Stimulated activated CD8-positive, alpha-beta memory T cell treated with anti-CD3 and anti-CD28 coated beads, Interleukin-7, amount 100 ng/mL, for 4 hours (primary cell): ENCODE measurements around the gene AFF3.

Experiments used
- DNase-seq, 2 donors: peaks; one replicate each; pipeline ENCODE4 v3.0.0-alpha.2; 2020; ENCODE audit warnings: low read depth in 2 of 2

Gene AFF3

DNA sequence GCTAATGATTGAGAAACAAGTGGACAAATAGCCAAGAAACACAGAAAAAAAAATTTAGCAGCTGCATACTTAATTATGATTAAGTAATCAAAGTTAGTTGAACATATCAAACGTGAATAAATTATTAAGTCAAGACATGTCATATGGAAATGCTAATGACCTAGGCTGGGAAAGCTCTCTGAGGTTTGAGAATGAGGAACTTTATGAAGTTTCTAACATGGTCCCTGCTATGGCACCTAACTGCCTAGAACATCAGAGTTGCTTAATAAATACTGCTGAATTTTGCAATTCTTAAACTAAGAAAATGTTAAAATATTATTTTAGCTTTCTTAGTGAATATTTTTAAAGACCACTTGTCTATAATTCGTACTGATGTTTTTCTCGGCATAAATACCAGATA lies 99.8 kb downstream of the AFF3 start:
- DNase-seq, result no peak

DNA sequence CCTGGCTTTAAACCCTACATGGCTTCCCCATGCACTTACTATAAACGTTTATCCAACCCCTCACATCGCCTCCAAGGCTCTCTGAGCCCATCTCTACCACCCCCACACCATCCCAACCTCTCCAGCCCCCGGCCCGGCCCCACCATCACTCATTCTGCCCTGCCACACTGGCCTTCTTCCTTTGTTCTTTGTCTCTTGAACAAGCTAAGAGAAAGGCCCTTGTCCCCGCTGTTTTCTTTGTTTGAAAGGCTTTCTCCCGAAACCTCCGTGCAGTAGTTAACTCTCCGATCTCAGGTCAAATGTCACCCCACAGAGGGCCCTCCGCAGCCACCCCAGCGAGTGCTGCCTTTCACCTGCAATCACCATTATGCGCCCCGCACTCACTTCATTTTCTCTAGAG lies 100.4 kb downstream of the AFF3 start:
- no peak for DNase-seq

DNA sequence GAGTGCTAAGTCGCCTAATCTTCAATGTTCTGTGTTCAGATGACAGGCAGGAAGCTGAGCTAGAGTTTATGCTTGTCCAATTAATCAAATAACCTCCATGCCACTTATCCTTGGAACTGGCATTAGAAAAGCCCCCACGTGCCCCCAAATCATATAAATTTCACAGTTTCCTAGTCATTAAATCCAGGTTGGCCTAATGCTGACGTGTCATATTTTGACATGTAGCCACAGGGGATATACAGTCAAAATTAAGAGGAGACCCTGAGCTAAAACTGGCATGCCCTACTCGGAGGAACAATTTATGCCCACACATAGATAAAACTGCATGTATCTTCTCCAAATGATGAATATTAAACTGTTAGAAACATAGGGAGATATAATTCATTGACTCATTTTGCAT lies 101.0 kb downstream of the AFF3 start:
- no peak for DNase-seq

DNA sequence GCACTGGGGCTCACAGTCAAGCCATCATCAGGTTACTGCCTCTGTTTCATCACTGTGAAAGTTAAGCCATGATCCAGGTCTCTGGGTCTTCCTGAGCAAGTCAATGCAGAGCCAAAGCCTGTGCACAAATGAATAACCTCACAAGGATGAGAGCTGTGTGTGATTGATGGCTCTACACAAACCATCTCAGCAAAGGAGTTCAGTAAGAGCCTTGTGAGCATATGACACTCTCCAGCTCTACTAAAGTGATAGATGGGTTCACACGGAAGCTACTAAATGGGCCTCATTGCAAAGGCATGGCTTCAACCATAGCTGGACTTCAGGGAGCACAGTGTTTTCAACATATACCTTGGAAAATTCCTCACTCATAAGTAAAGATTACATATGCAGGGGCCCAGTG lies 101.5 kb downstream of the AFF3 start:
- DNase-seq, result no peak

DNA sequence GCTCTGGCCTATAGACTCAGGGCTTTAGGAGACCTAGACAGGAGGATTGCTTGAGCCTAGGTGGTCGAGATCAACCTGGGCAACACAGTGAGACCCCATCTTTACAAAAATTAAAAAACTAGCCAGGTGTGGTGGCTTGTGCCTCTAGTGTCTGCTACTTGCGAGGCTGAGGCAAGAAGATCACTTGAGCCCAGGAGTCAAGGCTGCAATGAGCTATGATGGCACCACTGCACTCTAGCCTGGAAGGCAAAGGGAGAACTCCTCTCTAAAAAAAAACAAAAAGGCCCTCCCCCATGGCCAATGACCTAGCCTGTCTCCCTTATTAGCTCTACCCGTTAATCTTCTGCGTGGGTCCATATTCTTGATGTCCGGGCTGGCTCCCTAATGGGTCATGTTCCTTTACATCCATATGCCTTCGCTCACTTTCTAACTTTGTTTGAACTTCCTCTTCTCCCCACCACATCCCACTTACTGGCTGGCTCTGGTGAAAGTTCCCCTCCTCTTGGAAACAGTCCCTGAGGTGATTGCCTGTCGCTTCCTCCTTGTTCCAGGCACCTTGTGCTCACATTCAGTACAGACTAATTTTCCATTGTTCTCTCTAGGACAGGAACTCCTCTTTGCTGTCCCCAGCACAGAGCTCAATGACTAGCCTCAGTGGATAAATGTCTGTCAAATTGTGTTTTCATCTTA lies 103.0 kb downstream of the AFF3 start:
- no peak for DNase-seq

DNA sequence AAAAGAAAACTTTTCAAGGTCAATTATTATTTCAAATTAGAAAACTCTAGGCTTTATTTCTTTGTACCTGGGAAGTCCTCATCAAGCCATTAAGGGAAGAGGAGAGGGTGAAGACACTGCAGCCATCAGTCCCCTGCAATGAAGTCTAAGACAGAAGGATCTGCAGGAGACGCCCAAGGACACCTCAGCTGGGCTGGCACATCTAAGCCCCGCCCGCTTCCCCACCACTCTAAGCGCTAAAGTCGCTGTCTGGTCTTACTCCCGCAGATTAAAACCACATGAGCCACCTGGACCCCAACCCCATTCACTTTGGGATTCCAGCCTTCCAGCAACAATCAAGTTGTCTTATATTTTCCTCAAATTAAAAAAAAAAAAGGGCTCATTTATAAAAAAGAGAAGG lies 104.4 kb downstream of the AFF3 start:
- DNase-seq, result no peak

DNA sequence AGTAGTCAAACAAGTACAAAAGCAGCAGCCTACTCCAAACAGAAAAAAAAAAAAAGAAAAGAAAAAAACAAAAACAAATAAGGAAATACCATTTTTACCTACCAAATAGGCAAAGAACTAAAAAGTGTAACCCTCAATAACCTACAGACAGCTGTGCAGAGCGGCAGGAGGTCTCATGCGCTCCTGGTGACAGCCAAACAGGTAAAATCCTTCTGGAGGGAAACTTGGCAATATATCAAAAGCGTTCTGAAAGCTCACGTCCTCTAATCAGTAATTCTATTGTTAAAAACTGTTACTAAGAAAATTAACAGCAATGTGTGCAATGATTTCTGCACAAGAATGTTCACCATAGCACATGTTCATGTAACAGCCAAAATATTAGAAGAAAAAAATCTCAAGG lies 105.6 kb downstream of the AFF3 start:
- DNase-seq, result no peak

DNA sequence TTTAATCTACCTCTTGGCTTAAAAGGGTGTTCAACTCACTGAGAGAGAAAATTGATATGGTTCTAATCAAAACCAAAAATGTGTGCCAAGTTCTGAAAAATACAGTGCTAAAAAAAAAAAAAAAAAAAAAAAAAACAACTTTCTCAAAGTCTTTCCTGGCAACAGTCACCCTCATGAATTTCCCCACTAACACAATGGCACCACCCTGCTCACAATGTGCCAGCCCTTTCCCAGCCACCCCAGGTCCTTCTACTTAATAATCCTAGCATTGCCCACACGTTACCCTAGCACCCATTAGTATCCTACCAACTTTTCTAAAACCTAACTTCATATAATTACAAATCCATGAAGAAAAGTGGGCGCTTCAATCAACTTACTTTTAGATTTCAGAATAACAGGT lies 106.4 kb downstream of the AFF3 start:
- DNase-seq, result no peak

DNA sequence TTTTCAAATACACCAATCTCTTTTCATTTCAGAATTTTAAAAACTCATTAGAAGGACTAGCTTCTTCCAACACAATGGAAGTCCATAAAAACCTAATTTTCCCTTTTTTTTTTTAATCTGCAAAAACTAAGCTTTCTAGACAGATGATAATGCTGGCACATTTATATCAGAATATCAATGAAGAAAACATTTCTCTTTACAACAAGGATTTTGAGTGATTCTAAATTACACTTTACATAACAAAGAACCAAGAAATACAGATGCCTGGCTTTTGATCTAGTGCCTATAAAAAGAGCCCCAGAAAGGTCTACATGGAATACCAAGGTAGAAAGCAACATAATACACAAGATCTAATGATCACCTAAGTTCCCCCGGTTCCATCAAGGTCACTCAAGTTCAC lies 108.0 kb downstream of the AFF3 start:
- DNase-seq, result no peak

DNA sequence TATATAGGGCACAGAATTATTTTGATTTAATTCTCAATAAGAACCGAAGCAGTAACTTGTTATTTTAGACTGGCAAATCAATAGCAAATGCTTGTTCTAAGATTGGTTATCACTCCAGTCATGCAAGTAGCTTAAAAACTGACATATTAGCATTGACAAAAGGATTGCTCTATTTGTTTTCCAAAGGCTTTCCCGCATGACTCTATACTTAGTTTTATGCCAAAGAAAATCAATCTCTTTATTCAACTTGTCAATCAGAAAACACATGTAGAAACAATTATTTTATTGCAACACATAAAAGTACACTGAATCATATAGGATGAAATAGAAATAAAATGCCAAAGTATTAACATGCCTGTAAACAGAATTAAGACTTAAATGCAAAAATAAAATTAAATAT lies 108.4 kb downstream of the AFF3 start:
- DNase-seq, result no peak

DNA sequence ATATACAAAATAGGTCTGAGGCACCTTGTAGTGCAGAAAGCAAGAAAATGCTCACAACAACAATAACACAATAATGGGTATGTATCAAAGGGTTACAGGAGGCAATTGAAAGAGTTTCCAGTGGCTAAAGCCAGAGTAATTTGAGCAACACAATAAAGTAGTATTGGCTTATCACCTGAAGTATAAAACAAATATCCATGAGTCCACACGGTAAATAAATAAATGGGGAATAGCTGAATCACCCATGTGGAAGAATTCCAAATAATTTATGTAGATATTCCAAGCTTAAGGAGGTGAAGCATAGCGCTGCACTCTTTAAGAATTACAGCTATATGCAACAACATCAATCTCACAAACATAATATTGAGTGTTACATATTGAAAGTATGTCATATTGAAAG lies 110.8 kb downstream of the AFF3 start:
- DNase-seq, result no peak

DNA sequence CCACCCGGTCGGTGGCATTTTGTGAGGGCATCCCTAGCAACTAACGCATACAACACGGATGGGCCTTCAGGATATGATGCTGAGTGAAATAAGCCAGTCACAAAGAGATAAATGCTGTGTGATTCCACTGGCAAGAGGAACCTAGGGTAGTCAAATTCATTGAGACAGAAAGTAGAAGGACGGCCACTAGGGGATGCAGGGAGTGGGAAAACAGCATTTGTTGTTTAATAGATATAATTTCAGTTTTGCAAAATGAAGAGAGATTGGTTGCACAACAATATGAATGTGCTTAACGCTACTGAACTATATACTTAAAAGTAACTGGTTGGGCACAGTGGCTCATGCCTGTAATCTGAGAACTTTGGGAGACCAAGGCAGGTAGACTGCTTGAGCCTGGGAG lies 112.9 kb downstream of the AFF3 start:
- DNase-seq, result no peak

DNA sequence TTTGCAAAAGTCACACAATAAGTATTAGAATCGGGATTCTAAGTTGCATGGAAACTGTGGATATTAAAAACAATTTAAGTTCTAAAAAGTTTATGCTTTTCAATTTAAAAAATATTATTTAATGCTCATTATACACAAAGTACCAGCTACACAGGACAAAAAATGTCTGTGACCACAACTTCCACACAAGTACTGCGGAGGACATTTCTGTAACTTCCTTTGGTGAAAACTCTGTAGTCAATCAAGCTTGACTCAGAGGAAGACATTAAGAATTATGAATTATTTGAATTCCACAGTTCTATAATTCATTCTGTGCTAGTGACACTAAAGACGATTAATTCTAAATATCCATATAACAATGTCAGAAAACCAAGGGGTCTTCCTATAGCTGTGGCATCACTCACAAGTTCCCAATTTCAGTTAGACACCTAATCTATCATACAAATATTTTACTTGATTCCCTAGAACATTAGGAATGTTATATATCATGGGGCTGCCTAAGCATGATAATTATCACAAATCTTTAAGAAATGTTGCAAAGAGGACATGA lies 120.5 kb downstream of the AFF3 start:
- DNase-seq, result no peak

DNA sequence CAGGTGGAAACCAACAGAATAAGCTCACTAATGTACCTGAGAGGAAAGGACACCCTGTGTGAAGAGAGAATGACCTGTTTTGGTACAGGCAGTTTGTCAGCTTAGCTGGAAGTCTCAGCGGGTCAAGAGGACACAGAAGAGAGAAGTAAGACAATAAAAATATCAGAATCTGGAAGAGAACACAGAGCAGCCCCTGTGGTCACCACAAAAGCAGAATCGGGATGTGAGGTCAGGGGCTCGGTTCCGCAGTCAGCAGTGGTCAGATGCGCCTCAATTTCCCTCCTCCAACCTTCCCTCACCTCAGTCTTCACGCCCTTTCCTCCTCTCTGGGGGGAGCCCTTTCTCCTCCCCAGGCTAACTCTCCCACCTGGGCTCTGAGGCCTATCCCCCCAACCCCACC lies 122.9 kb downstream of the AFF3 start:
- no peak for DNase-seq

DNA sequence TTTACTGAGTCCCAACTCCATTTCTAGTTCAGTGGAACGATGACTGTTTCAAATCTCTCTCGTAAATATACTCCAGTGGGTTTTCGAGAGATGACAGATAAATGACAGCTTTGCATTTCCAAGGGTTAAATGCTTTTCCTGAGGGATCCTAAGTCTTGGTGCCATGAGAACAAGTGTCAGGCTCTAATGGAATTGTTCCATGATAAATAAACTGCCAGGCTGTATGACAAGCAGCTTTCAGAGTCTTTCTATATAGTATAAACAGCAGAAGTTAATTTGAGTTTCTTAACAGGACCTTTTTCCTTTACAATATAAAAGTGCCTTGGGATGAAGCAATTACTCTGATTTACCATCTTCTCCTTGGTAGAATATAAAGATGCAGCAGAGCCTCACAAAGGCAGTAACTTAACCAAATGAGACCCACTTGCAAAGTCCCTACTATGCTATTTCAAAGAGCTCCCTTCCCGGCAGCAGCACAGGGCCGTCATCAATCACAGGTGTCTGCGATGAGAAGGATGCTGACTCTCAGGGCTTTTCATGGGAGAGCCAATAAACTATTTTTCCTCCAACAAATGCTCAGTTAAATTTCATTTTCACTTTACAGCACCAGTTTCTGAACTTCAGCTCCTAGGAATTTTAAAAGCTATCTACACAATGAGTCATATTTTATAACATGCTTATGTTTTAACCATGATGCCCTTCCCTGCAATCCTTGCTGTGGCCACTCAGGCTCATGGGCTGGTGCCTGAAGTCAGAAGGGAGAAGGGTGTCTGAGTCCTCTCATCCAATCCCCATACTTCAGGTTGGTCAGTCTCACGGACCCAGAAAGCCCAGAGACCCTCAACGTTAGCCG lies 123.8 kb downstream of the AFF3 start:
- DNase-seq, result no peak

DNA sequence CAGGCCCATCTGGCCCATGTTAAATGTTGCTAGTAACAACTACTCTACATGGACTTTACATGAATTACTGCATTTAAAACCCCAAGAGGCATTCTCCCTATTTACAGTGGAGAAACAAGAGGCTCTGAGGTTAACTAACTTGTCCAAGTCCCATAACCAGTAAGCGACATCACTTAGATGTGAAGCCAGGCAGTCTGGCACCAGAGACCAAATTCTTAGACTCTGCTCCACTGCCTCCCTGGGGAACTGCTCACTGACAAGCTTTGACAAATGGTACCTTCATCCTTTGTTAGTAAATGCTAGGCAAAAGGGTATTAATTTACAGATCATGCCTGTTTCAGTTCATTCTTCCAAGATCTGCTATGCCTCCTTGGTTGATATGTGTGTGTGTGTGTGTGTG lies 124.8 kb downstream of the AFF3 start:
- no peak for DNase-seq

DNA sequence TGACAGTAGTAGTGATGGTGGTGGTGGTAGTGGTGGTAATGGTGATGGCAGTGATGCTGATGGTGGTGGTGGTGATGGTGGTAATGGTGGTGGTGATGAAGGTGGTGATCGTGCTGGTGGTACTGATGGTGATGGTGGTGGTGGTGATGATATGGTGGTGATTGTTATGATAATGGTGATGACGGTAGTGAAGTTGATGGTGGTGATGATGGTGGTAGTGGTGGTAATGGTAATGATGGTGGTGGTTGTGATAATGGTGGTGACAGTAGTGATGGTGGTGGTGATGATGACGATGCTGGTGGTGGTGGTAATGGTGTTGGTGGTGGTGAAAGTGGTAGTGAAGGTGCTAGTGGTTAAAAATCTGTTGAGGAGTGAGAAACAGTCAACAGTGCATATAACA lies 125.6 kb downstream of the AFF3 start:
- DNase-seq, result no peak

DNA sequence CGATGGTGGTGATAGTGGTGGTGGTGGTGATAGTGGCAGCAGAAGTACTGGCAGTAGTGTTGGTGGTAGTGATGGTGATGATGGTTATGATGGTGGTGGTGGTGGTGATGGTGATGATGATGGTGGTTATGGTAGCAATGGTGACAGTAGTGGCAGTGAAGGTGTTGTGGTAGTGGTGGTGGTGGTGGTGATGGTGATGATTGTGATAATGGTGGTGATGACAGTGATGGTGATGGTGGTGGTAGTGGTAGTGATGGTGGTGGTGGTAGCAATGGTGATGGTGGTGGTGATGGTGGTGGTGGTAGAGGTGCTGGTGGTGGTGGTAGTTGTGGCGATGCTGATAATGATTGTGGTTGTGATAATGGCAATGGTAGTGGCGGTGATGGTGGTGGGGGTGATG lies 126.5 kb downstream of the AFF3 start:
- no peak for DNase-seq

DNA sequence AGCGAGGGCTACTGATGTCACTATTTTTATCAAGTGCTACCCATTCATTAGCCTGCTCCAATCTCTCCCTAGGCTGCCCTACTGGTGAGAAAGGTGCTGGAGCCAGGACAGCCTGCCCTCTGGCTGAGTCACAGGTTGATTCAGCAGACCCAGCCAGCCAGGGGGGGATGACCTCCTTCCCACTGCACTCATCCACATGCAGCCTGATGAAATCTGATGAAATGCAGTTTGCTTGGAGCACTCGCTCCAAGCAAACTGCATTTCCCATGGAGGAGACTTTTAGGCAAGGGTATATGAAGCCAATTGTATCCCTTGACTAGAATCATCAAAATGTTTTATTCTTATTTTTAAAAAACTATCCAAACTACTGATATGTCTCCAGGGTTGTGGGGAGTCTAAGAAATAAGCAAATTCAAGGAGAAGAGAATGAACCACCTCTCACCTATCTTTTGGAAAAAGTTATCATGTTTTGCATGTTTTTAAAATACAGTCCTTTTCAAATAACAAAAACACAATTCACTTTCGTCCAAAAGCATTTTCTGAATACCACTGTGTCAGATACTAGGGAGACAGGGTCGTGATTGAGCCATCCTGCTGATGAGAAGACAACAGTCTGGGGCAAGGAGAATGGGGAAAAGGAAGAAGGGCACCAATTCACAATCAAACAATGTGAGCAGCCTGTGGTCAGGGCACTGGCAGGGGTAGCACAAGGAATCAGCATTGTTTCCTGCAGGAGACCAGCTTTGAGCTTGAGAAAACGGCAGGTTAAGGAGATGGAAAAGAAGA lies 128.3 kb downstream of the AFF3 start:
- DNase-seq, result no peak

DNA sequence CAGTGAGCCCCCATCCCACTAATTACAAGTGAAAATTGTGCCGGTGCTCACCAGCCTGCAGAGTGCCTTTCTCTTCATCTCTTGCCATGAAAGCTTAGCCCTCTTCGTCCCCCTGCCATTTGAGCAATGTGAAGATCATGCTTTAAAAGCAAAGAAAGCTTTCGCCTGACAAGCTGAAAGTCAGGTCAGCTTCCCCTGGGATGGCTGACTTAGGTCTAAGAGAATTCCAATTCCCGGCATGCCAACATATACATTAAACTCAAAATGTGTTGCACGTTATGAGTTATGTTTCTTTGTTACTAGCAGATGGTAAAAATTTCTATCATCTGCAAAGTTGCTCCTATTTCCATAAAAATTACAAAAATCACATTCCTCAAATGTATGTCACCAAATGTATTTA lies 129.8 kb downstream of the AFF3 start:
- no peak for DNase-seq

DNA sequence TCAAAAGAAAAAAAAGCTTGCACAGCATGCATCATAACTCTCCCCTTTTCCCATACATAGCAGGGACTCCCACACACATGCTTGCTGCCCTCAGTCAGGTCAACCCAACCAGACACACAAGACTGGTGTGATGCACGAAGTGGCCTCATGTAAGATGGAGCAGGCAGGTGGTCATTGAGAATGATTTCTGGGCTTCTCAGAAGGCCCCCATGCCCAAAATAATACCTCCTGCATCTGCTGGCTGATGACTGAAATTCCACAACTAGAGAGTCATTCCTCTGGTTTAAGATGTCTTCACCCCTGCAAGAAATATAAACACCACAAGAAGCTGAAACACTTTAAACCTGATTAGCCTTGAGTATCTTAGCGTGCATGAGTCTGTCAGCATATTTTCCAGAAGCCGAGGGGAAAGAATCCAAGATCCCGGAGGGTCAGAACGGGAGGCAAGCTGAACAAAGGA lies 131.1 kb downstream of the AFF3 start:
- DNase-seq, result no peak

DNA sequence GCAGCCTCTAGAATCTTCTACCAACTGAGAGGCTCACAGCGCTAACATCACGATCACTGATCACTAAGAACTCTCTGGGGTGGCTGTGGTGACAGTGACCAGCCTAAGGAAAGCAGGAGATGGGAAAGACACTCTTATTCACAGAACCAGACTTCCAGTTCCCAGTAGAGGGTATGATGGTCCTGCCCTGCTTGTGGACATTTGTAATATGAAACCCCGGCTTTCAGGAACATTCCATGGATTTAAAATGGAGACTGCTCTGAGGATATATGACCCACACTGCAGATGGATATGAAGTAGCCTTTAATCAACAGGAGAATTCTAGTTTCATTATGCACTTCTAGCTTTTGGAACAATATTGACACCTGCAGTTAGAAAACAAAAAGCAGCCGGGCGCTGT lies 131.8 kb downstream of the AFF3 start:
- DNase-seq, result no peak
